ENCODE measurements around the gene PMEPA1. TPM values are rescaled to one million over a fixed set of nuclear protein-coding genes. Genes with fewer than 3 reads are reported as not detected.

PMEPA1 gene
- total RNA-seq, 3 donors from 2014 or later (not counting 1 experiment from before 2014, with no cell fraction given): 1.2 to 5.9 (median 2.4) TPM

DNA sequence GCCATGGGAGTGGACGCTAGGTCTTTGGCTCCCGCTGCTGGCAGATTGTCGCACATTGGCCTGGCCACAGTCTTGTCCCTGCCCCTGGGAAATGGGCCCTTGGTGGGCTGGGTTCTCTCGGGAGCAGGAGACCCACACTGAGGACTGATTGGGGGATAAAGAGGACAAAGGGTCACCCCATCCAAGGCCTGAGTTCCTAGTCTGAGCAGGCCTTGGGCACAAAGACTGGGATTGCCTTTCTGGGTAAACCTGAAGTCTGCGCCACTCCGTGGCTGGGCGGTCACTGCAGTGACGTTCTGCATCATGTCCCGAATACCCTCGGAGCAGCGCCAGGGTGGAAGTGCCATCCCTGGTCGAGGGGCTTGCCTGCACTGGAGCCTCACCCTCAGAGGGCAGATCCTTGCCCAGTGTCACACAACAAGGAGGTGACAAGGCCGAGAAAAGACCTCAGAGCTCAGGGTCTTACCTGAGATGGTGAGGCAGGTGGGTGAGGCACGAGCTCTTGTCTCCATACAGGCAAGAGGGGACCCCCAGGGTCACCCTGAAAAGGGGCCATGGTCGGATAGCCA is 53.5 kb downstream of the PMEPA1 start:
- Mint-ChIP-seq H3K27me3 (ENCODE audit: low read depth in 2 of 2) (peaks cover 0 to 8% of the 10 kb centered on the region in 2 donors), H3K27ac (no peak overlapping the region), H3K4me1 (peaks cover 15% of the 10 kb centered on the region in 2 donors), H3K36me3 (no peaks in the 10 kb centered on the region), H3K4me3 (no peak overlapping the region), H3K9me3 (no peaks in the 10 kb centered on the region)
- ATAC-seq: no peak
- WGBS (ENCODE audit: insufficient coverage): 91% methylated on average over 15 of the region's 15 CpGs
- peaks cover 25% of the 10 kb centered on the region for H3K4me1 ChIP-seq (ENCODE audit: control insufficient read depth, insufficient read depth, low read length)
- H3K36me3 ChIP-seq (ENCODE audit: control insufficient read depth, insufficient read depth, low read length): no peaks in the 10 kb centered on the region
- TF ChIP-seq CTCF (IDR thresholded peaks at IDR 0.05): no peak
- no peaks in the 10 kb centered on the region for H3K9me3 ChIP-seq (ENCODE audit: control insufficient read depth, insufficient read depth, low read length)
- H3K4me3 ChIP-seq (ENCODE audit: low read length): no peak overlapping the region
- DNase-seq: peak in 1 of 2 donors; percentile 11
- no peaks in the 10 kb centered on the region for H3K27me3 ChIP-seq (ENCODE audit: control insufficient read depth, insufficient read depth, low read length)
- H3K27ac ChIP-seq (ENCODE audit: low read length): no peak overlapping the region
- intact Hi-C loops (cut with micrococcal nuclease): loop anchor here (10.0 kb wide), 1 partner anchor 518 kb away; no protein-coding TSS in a partner anchor

GRCh38 chr20:57655809-57656155 is 54.0 kb downstream of the PMEPA1 start:
- Histone ChIP-seq H3K9me3 (ENCODE audit: control insufficient read depth, insufficient read depth, low read length) (no peaks in the 10 kb centered on the region), H3K4me3 (ENCODE audit: low read length) (no peak overlapping the region), H3K27me3 (ENCODE audit: control insufficient read depth, insufficient read depth, low read length) (no peaks in the 10 kb centered on the region), H3K36me3 (ENCODE audit: control insufficient read depth, insufficient read depth, low read length) (no peaks in the 10 kb centered on the region), H3K4me1 (ENCODE audit: control insufficient read depth, insufficient read depth, low read length) (peaks cover 25% of the 10 kb centered on the region), H3K27ac (ENCODE audit: low read length) (no peak overlapping the region)
- no peak overlapping the region for H3K4me3 Mint-ChIP-seq
- H3K27me3 Mint-ChIP-seq (ENCODE audit: low read depth in 2 of 2): peaks cover 2 to 7% of the 10 kb centered on the region in 2 donors
- H3K4me1 Mint-ChIP-seq: peaks cover 15% of the 10 kb centered on the region in 2 donors
- H3K9me3 Mint-ChIP-seq: no peaks in the 10 kb centered on the region
- ATAC-seq: no peak
- no peaks in the 10 kb centered on the region for H3K36me3 Mint-ChIP-seq
- TF ChIP-seq CTCF (IDR thresholded peaks at IDR 0.05): no peak
- WGBS (ENCODE audit: insufficient coverage): 93% methylated on average over 11 of the region's 11 CpGs
- no peak overlapping the region for H3K27ac Mint-ChIP-seq
- DNase-seq: no peak
- intact Hi-C loops (cut with micrococcal nuclease): loop anchor here (10.0 kb wide), 1 partner anchor 519 kb away; no protein-coding TSS in a partner anchor

DNA sequence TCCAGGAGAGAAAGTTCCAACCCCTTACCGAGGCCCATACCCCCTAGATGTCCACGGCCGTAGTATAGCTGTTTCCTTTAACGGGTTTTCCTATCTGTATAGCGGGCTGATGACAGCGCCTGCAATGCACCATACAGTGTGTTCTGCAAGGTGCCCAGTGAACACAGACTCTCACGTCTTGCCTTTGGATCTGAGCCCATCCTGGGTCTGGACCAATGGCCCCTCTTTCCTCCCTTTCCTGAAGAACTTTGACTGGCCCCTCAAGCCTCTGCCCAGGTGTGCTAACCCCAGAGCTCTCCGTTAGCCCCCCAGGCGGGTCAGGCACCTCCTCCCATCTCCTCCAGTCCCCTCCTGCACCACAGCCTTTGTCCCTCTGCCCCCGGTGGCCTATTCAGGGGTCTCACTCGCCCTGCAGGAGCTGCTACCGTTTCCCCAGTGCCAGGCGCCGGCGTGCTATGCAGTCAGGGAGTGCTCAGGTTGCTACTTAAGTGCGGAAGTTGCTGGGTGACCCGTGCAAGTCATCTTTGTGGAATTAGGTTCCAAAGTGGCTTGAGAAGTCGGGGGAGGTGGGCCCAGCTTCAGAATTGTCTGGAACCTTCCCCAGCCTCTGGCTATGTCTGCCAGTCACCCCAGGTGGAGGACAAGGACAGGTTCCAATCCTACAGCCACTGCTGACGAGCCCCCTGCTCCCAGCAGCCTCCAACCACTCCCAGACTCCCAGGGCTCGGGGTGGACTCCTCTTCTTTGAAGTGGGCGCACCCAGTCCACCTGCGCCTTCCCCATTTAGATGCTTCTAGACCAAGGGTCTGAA is 54.6 kb downstream of the PMEPA1 start:
- H3K27me3 ChIP-seq (ENCODE audit: control insufficient read depth, insufficient read depth, low read length): no peaks in the 10 kb centered on the region
- no peaks in the 10 kb centered on the region for H3K36me3 ChIP-seq (ENCODE audit: control insufficient read depth, insufficient read depth, low read length)
- DNase-seq (no peak), ATAC-seq (no peak)
- TF ChIP-seq CTCF (IDR thresholded peaks at IDR 0.05): no peak
- Mint-ChIP-seq H3K36me3 (no peaks in the 10 kb centered on the region), H3K9me3 (no peaks in the 10 kb centered on the region), H3K27ac (peak overlapping the region in 1 of 2 donors; percentile 16), H3K4me1 (peaks cover 15% of the 10 kb centered on the region in 2 donors), H3K27me3 (ENCODE audit: low read depth in 2 of 2) (peaks cover 5 to 8% of the 10 kb centered on the region in 2 donors), H3K4me3 (no peak overlapping the region)
- intact Hi-C loops (cut with micrococcal nuclease): loop anchor here (10.0 kb wide), 1 partner anchor 520 kb away; no protein-coding TSS in a partner anchor
- no peak overlapping the region for H3K4me3 ChIP-seq (ENCODE audit: low read length)
- no peak overlapping the region for H3K27ac ChIP-seq (ENCODE audit: low read length)
- WGBS (ENCODE audit: insufficient coverage): 91% methylated on average over 22 of the region's 22 CpGs
- H3K9me3 ChIP-seq (ENCODE audit: control insufficient read depth, insufficient read depth, low read length): no peaks in the 10 kb centered on the region
- H3K4me1 ChIP-seq (ENCODE audit: control insufficient read depth, insufficient read depth, low read length): peaks cover 25% of the 10 kb centered on the region

Measured in natural killer cell (primary cell).